HG03103 (cell line): ENCODE measurements around the gene OR51I2.

ENCODE experiments used
- ATAC-seq: cut with Tn5 transposase; IDR thresholded peaks from one replicate; pipeline ENCODE4 v1.9.1; 2021; ENCODE audit warnings: low read depth; ENCODE audit not compliant: unreplicated experiment

OR51I2 gene

GRCh38 chr11:5505363-5506048, 56.4 kb downstream of the OR51I2 start:
- no peak for ATAC-seq
